Tongue (tissue), 2 donors: ENCODE results near the gene CHDH. TPM values are rescaled to one million over a fixed set of nuclear protein-coding genes. Genes with fewer than 3 reads are reported as not detected.

Experiments used
- DNase-seq: peaks from one replicate; pipeline ENCODE4 v3.0.0-alpha.2; 2015
- total RNA-seq: library from RNA; depleted of rRNA; stranded (reverse); fragments of >200 nt; gene quantifications from one replicate; pipeline ENCODE4 v1.2.3, GENCODE V29; 2014

The CHDH gene, protein sequence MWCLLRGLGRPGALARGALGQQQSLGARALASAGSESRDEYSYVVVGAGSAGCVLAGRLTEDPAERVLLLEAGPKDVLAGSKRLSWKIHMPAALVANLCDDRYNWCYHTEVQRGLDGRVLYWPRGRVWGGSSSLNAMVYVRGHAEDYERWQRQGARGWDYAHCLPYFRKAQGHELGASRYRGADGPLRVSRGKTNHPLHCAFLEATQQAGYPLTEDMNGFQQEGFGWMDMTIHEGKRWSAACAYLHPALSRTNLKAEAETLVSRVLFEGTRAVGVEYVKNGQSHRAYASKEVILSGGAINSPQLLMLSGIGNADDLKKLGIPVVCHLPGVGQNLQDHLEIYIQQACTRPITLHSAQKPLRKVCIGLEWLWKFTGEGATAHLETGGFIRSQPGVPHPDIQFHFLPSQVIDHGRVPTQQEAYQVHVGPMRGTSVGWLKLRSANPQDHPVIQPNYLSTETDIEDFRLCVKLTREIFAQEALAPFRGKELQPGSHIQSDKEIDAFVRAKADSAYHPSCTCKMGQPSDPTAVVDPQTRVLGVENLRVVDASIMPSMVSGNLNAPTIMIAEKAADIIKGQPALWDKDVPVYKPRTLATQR
- total RNA-seq: 2.6 TPM

DNA sequence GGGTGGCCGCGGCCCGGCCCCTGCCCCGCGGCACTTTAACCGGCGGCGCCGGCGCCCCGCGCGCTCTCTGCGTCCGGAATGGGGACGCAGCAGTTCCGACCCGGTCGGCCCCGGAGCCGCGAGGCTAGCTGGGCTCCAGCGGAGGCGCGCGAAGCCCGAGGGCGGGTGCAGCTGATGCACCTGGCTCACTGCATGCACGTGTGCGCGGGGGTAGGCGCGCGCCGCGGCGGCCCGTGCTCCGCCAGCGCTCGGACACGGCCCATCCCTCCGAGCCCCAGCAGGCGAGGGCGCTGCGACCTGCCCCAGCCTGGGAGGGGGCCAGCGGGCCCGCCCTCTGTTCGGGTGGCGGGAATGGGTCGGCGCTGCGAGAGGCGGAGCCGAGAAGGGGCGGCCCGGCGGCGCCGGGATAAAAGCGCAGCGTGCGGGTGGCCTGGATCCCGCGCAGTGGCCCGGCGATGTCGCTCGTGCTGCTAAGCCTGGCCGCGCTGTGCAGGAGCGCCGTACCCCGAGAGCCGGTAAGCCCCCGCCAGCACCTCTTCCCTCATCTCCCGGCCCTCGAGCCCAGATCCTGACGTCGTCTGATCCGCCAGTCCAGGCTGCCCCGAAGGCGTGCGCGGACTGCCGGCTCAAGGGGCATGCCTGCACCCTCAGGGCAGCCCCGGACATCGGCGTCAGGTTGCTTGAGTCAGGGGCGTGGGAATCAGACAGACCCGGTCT is at the start of gene CHDH, which contains the start of gene IL17RB:
Gene CHDH, minus strand, starts transcription at position 286 of the 717 bp plus-strand sequence. CDS start 22,411 bp downstream, outside the sequence.
Gene IL17RB, plus strand, starts transcription at position 435 of the 717 bp plus-strand sequence. Its CDS starts 21 bp downstream, at position 456.
- DNase-seq: peak; percentile 68

DNA sequence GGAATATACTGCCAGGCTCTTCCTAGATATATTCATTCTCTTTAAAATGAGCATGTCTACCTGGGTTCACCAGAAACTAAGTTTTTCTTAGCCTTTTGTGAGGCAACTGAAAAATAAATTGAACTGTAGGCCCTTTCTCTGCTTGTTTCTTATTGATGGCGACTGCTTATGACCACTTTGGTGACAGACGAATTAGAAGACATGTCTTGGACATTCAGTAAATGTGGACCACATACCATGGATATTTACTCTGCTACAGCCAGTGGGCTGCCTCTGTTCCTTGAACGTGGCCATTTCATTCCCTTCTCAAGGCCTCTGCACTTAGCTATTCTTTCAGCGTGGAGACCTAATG is 46.0 kb upstream of the CHDH start:
- no peak for DNase-seq

DNA sequence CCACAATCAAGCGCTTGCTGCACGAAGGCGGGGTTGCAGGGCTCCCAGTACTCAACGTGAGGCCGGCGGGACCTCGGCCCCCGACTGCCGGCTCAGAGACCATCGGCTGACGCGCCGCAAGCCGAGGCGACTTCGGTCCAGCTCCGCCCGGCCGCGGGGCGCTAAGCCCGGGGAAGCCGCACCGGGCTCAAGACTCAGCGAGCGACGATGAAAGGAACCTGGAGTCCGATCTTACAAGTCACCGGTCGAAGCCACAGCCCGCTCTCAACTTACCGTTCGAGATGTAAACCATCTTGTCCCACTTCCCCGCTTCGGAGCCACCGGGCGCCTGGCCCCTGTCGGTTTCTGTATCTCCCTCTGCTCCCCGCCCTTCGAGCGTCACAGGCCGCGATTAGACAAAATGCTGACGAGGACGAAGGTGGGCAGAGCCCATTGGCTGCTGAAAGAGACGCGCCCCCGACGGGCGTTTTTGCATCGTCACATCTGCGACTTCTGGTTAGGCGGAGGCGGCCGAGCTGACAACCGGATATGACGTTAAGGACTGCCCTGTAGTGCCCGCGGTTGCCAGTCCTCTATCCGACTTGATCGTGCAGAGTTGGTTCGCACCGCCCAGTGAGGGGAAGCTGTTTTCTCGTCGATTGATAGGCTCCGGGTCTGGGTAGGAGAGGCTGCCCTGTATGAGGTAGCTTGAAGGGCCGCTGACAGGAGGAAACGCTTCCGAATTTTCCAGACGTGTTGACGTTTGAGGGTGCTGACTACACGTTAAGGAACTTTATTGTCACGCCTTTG is 45.5 kb upstream of the CHDH start, which contains the start of gene SELENOK:
Gene SELENOK, minus strand, starts transcription at position 363 of the 789 bp plus-strand sequence.
- DNase-seq: peak; percentile 100

DNA sequence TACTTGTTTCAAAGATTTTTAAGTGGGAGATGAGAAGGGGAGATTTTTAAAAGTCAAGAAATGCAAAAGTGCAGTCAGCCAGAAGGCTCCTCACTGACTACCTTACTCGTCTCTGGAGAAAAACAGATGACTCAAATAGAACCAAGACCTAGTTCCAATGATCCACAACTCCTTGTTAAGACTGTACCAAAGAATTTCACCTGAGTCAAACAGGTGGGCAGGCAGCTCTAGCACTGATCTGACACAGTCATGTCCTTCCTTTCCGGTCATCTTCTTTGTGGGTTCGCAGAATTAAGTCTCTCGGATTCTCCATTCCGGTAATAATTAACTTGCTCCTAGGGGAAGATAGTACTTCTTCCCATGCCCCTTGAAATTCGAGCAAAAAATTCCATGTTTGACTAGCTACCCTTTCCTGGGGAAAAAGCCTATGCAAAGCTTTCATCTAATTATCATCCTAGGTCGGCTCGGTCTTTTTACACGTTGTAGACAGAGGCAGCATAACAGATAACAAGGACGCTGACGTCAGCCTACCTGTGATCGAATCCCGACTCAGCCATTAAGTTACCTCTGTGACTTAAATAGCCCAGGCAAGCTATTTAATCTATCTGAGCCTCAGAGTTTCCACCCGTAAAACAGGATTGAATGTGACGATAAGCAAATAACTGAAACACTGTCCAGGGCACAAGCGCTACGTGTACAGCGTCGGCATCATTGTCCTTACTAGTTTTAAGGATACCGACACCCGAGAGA is 44.7 kb upstream of the CHDH start:
- DNase-seq: peak; percentile 53

DNA sequence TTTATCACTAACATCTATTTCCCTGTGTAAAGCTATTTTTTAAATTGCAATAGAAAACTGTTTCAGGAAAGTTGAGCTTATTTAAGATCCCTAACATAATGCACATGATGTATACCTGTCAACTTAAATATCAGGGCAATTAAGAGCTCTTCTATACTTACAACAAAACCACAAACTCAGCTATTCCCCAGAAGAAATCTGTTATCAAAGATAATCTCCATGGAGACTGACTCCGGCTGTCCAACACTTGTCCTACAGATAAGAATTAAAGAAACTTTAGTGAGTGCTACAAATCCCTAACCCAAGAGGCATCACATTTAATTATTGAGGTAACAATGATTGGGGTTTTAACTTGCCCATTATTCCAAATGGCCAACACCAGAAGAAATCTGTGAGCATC is 42.0 kb upstream of the CHDH start:
- no peak for DNase-seq

DNA sequence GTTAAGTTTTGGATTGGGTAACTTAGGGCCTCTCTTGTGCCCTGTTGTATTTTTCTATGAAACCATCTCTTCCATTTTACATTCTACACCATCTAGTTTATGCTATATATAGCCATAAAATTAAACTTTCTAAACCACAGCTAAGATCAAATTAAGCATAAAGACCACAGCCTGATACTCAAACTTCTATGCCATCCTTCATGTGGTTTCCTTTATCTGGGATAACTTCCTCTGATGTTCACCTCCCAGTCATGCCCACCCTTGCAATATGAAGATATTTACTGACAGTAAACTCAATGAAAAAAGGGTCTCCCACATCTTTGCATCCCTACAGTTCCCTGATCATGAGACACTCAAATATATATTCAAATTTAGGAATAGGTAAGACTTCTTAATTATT is 41.2 kb upstream of the CHDH start:
- DNase-seq: no peak

GRCh38 chr3:53885239-53885638 is 39.0 kb upstream of the CHDH start:
- DNase-seq: no peak

GRCh38 chr3:53884623-53885022 is 38.4 kb upstream of the CHDH start:
- DNase-seq: no peak

GRCh38 chr3:53883008-53883407 is 36.8 kb upstream of the CHDH start:
- DNase-seq: no peak

DNA sequence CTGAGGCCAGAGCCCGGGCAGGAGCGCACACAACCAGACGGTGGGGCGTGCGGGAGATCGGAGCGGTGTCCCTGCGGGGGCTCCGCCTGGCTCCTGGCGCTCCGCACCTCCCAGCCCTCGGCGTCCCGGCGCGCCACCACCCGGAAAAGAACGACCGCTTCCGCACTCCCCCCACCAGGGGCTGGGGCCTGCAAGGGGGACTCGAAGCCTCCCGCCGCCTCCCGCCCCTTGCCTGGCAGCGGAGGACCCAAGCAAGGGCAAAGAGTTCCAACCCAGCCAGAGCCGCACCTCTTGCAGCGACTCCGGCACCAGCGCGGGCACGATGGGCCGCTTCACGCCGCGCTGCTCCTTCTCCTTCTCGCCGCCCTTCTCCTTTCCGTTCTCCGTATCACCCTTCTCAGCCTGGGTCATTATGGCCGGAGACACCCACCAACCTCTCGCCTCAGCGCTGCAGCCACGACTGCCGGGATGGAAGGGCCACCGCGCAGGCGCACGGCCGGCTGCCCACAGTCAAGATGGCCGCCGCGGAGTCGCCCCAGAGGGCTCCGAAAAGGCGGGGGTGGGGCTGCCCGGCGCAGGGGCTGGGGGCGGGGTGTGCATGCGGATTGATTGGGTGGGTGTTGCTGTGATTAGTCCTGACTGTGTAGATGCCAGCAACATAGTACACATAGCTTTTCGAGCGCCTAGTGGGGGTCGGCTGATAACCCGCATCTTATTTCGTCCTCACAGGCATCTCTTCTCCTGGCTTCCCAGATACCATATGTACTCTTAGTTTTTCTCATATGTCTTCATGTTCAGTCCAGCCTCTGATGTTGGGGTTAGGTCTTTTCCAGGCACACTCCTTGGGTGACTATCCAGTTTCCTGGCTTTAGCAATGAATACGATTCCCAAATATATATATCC is 35.7 kb upstream of the CHDH start, which contains the start of gene ACTR8:
Gene ACTR8, minus strand, starts transcription at position 462 of the 903 bp plus-strand sequence. Its CDS starts 51 bp downstream, at position 411.
- DNase-seq: peak; percentile 95

- DNase-seq: no peak
Observed at GRCh38 chr3:53880396-53881345, 34.5 kb upstream of the CHDH start.

DNA sequence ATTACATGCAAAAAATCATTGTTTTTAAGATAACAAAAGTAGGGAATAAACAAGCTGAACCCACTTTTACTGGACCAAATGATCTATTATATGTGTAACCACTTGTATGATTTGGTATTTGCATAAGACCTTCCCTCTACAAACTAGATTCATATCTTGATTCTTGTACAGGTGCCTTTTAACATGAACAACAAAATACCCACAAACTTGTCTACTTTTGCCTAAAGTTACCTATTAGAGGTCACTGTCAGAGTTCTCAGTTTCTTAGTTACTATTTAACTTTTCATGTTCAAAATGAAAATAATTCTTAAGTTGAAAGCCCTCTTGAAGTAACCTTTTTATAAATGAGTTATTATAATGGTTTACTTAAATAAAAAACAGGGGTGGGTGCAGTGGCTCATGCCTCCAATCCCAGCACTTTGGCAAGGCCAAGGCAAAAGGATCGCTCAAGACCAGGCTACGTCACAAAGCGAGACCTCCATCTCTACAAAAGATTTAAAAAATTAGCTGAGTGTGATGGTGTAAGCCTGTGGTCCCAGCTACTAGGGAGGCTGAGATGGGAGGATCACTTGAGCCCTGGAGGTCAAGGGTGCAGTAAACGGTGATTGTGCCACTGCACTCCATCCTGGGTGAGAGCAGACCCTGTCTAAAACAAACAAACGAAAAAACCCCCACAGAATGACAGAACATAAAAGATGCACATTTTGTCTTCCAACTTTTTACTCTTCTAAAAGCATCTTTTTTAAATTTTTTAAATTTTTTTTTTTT is 19.7 kb upstream of the CHDH start:
- DNase-seq: no peak

DNA sequence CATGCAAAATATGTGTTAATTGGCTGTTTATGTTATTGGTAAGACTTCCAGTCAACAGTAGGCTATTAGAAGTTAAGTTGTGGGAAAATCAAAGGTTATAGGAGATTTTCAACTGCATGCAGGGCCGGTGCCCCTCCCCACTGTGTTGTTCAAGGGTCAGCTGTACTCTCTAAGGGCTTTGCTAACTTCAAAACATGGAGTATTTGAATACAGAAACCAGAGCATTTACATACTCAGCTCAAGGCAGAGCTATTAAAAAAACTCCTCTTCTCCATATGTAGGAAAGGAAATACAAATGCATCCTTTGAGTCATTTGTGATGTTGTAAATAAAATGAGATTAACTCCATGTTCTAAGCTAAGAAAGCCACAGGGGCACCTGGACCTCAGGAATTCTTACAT is 16.9 kb upstream of the CHDH start:
- no peak for DNase-seq

GRCh38 chr3:53862241-53862640 is 16.0 kb upstream of the CHDH start:
- no peak for DNase-seq

DNA sequence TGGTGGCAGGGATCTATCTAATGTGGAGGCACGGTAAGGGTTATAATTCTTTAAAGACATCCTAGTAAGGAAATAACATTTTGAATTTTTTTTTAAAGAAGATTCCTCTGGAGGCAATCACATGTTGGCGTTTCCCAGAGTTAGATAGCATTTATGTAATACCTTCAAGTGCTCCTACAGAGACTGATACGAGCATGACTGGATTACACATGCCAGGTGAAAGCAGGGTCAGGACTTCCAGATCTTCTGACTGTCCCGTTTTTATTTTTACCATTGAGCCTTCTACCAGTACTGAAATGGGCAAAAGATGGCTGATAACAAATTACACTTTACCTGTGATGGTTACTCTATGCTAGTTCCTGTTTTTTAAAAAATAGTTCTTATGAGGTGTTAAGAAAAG is 14.0 kb upstream of the CHDH start:
- DNase-seq: no peak

- no peak for DNase-seq
Observed at GRCh38 chr3:53859178-53859577, 13.0 kb upstream of the CHDH start.

GRCh38 chr3:53858096-53858741 is 12.0 kb upstream of the CHDH start:
- no peak for DNase-seq

DNA sequence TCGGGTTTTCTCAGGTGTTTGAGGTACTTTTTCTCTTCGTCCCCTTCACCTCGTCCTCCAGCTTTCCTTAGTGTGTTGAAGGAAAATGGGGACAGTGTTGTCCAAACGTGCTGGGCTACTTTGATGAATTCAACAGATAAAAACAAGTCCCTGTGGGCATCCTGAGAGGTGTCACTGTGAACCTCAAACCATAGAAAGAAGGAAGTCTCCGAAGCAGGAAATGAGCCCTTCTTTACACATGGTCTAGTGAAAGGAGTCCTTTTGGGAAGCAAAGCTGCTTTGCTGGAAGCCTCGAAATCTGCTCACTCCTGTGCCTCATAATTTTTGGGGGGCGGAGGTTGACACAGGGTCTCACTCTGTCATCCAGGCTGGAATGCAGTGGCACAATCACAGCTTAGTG is 10.7 kb upstream of the CHDH start:
- DNase-seq: no peak
